IMR-90 (cell line): ENCODE data around the gene RIF1. TPM values are rescaled to one million over a fixed set of nuclear protein-coding genes. Genes with fewer than 3 reads are reported as not detected.

ENCODE experiments used
- ATAC-seq: fragments of 200-7000 bp; cut with Tn5 transposase; 2 replicates; pipeline ENCODE4 v1.9.1; 2020; ENCODE audit warnings: low read depth, mild to moderate bottlenecking, moderate library complexity
- BruUV-seq: library from RNA; stranded (reverse); fragments of 400-500 nt; replicated peaks from 2 replicates; lab custom pipeline; 2021; lab: Mats Ljungman, UMichigan
- CTCF ChIA-PET: fragments of 300-600 bp; formaldehyde crosslinking; extraction: SDS; loops from one replicate; lab custom pipeline; 2021; ENCODE audit warnings: antibody characterized with exemption; lab: Yijun Ruan, JAX
- POLR2A ChIA-PET: fragments of 300-600 bp; sonication (Branson Sonifier 250); formaldehyde crosslinking; loops from one replicate; lab custom pipeline; 2022; ENCODE audit warnings: antibody characterized with exemption; ENCODE audit not compliant: unreplicated experiment; lab: Charles Lee
- DNase-seq: peaks from one replicate; pipeline ENCODE4 v3.0.0; 2013
- H2AFZ ChIP-seq: replicated peaks from 2 replicates; pipeline ENCODE3; 2013; ENCODE audit warnings: low read length, mild to moderate bottlenecking; ENCODE audit not compliant: poor library complexity
- H2AK5ac ChIP-seq: 2 replicates; pipeline ENCODE4 v1.6.1; 2013; ENCODE audit warnings: low read depth, low read length, inconsistent platforms
- H2AK9ac ChIP-seq: replicated peaks from 2 replicates; pipeline ENCODE3; 2013; ENCODE audit warnings: mild to moderate bottlenecking, low read depth, low read length, moderate library complexity; ENCODE audit not compliant: poor library complexity
- H2BK120ac ChIP-seq: 2 replicates; pipeline ENCODE4 v1.6.1; 2013; ENCODE audit warnings: low read depth, low read length, inconsistent platforms
- H2BK15ac ChIP-seq: 3 replicates; pipeline ENCODE4 v1.6.1; 2013; ENCODE audit warnings: low read depth, low read length, inconsistent platforms
- H2BK20ac ChIP-seq: 2 replicates; pipeline ENCODE4 v1.6.1; 2013; ENCODE audit warnings: low read depth, mild to moderate bottlenecking, inconsistent platforms, low read length, moderate library complexity
- H2BK5ac ChIP-seq: 2 replicates; pipeline ENCODE4 v1.6.1; 2013; ENCODE audit warnings: mild to moderate bottlenecking, low read depth, low read length, inconsistent platforms; ENCODE audit not compliant: poor library complexity, severe bottlenecking
- H3K14ac ChIP-seq: replicated peaks from 2 replicates; pipeline ENCODE4 v1.6.1; 2013; ENCODE audit warnings: low read depth, low read length, inconsistent platforms
- H3K18ac ChIP-seq: 2 replicates; pipeline ENCODE4 v1.6.1; 2013; ENCODE audit warnings: low read depth, low read length, control low read depth
- H3K23ac ChIP-seq: 2 replicates; pipeline ENCODE4 v1.6.1; 2013; ENCODE audit warnings: low read depth, low read length, inconsistent platforms
- H3K27ac ChIP-seq: 2 replicates; pipeline ENCODE4 v1.5.1; 2013; ENCODE audit warnings: mild to moderate bottlenecking, control low read depth, low read length; ENCODE audit not compliant: insufficient read depth
- H3K27me3 ChIP-seq: 2 replicates; pipeline ENCODE4 v1.6.1; 2013; ENCODE audit warnings: low read length; ENCODE audit not compliant: control insufficient read depth, insufficient read depth
- H3K36me3 ChIP-seq: 2 replicates; pipeline ENCODE4 v1.6.1; 2013; ENCODE audit warnings: low read length, mixed read lengths; ENCODE audit not compliant: control insufficient read depth, insufficient read depth
- H3K4ac ChIP-seq: 2 replicates; pipeline ENCODE4 v1.6.1; 2013; ENCODE audit warnings: low read depth, low read length, inconsistent platforms
- H3K4me1 ChIP-seq: 2 replicates; pipeline ENCODE4 v1.6.1; 2013; ENCODE audit warnings: low read length, mixed read lengths; ENCODE audit not compliant: control insufficient read depth, insufficient read depth
- H3K4me2 ChIP-seq: 2 replicates; pipeline ENCODE4 v1.6.1; 2013; ENCODE audit warnings: low read depth, mild to moderate bottlenecking, control low read depth, low read length, moderate library complexity
- H3K4me3 ChIP-seq: 2 replicates; pipeline ENCODE4 v1.5.1; 2013; ENCODE audit warnings: low read depth, mild to moderate bottlenecking, control low read depth, low read length, moderate library complexity; ENCODE audit not compliant: insufficient read depth
- H3K56ac ChIP-seq: 2 replicates; pipeline ENCODE4 v1.6.1; 2013; ENCODE audit warnings: low read length, inconsistent platforms; ENCODE audit not compliant: insufficient read depth; ENCODE audit errors: extremely low read depth
- H3K79me1 ChIP-seq, 2 experiments: 2 replicates each; pipeline ENCODE4 v1.6.1; 2013; ENCODE audit warnings: low read length in 2 of 2, inconsistent platforms in 1 of 2, low read depth in 1 of 2
- H3K9ac ChIP-seq: 2 replicates; pipeline ENCODE4 v1.6.1; 2013; ENCODE audit warnings: low read depth, low read length, control low read depth
- H3K9me1 ChIP-seq: 2 replicates; pipeline ENCODE4 v1.6.1; 2013; ENCODE audit warnings: low read length, inconsistent platforms; ENCODE audit not compliant: insufficient read depth
- H3K9me3 ChIP-seq: 2 replicates; pipeline ENCODE4 v1.6.1; 2013; ENCODE audit warnings: low read length; ENCODE audit not compliant: control insufficient read depth, insufficient read depth
- H4K20me1 ChIP-seq: 2 replicates; pipeline ENCODE4 v1.6.1; 2013; ENCODE audit warnings: low read length, inconsistent platforms; ENCODE audit not compliant: insufficient read depth
- H4K5ac ChIP-seq: 2 replicates; pipeline ENCODE4 v1.6.1; 2013; ENCODE audit warnings: mild to moderate bottlenecking, low read depth, low read length, control low read depth
- H4K8ac ChIP-seq, 2 experiments: 2 replicates each; pipeline ENCODE4 v1.6.1; 2013; ENCODE audit warnings: low read depth in 2 of 2, low read length in 2 of 2, control low read depth in 1 of 2, inconsistent platforms in 1 of 2
- H4K91ac ChIP-seq: 2 replicates; pipeline ENCODE4 v1.6.1; 2013; ENCODE audit warnings: low read depth, low read length, inconsistent platforms; ENCODE audit not compliant: insufficient read depth
- BHLHE40 ChIP-seq: fragments of 150-350 bp; IDR thresholded peaks from 2 replicates; pipeline ENCODE4 v1.6.1; 2016; ENCODE audit warnings: mild to moderate bottlenecking, low read depth, low read length
- CHD1 ChIP-seq: IDR thresholded peaks from 2 replicates; pipeline ENCODE4 v1.6.1; 2012; ENCODE audit warnings: low read depth, low read length, improper control_type of control experiment
- CTCF ChIP-seq: conservative IDR thresholded peaks from 2 replicates; pipeline ENCODE4 v1.5.1; 2012; ENCODE audit warnings: mild to moderate bottlenecking, low read depth, low read length, improper control_type of control experiment
- ELK1 ChIP-seq: fragments of 150-350 bp; IDR thresholded peaks from 2 replicates; pipeline ENCODE4 v1.6.1; 2016; ENCODE audit warnings: low read depth, mild to moderate bottlenecking, low read length, moderate library complexity, borderline replicate concordance
- MAFK ChIP-seq: IDR thresholded peaks from 2 replicates; pipeline ENCODE4 v1.6.1; 2012; ENCODE audit warnings: low read depth, low read length, improper control_type of control experiment
- MAZ ChIP-seq: IDR thresholded peaks from 2 replicates; pipeline ENCODE4 v1.6.1; 2012; ENCODE audit warnings: low read depth, mild to moderate bottlenecking, low read length, improper control_type of control experiment, moderate library complexity, borderline replicate concordance
- NFE2L2 ChIP-seq: fragments of 150-350 bp; IDR thresholded peaks from 2 replicates; pipeline ENCODE4 v1.6.1; 2016; ENCODE audit warnings: low read depth, mild to moderate bottlenecking, low read length
- POLR2A ChIP-seq: IDR thresholded peaks from 2 replicates; pipeline ENCODE4 v1.6.1; 2012; ENCODE audit warnings: mild to moderate bottlenecking, low read depth, low read length
- RCOR1 ChIP-seq: IDR thresholded peaks from 2 replicates; pipeline ENCODE4 v1.6.1; 2012; ENCODE audit warnings: mild to moderate bottlenecking, low read length, improper control_type of control experiment; ENCODE audit not compliant: insufficient replicate concordance
- RFX5 ChIP-seq: IDR thresholded peaks from 2 replicates; pipeline ENCODE4 v1.8.0; 2012; ENCODE audit warnings: low read depth, mild to moderate bottlenecking, low read length, moderate library complexity
- SMC3 ChIP-seq: fragments of 150-350 bp; IDR thresholded peaks from 2 replicates; pipeline ENCODE4 v1.6.1; 2016; ENCODE audit warnings: low read depth, mild to moderate bottlenecking, antibody characterized with exemption, low read length, moderate library complexity
- USF2 ChIP-seq: fragments of 150-350 bp; IDR thresholded peaks from 2 replicates; pipeline ENCODE4 v1.6.1; 2017; ENCODE audit warnings: mild to moderate bottlenecking, antibody characterized with exemption, low read length, low read depth
- WGBS, 2 experiments: methylation state at CpG; one replicate each; pipeline versions ENCODE4 v1.1.5 to v1.1.7; 2013; ENCODE audit warnings: missing lambda C conversion rate in 2 of 2; ENCODE audit not compliant: insufficient read length in 1 of 2; ENCODE audit errors: extremely low coverage in 2 of 2; 5-methylcytosine and 5-hydroxymethylcytosine counted together
- dilution Hi-C: fragments of 300-500 bp; cut with HindIII; formaldehyde crosslinking; loops from one replicate; pipeline ENCODE4 v1.14.3; 2018; ENCODE audit warnings: low sequenced_read_pairs; ENCODE audit not compliant: unreplicated experiment
- in situ Hi-C: fragments of 300-500 bp; cut with MboI; formaldehyde crosslinking; loops from 3 replicates; pipeline ENCODE4 v1.14.3; 2019; ENCODE audit warnings: low sequenced_read_pairs, inconsistent platforms, mixed read lengths
- intact Hi-C: fragments of 100-400 bp; cut with micrococcal nuclease; formaldehyde crosslinking; loops from 2 replicates; pipeline ENCODE4 v1.10.0; 2022
- polyA plus RNA-seq, 3 experiments: library from polyadenylated mRNA; depleted of rRNA; stranded (reverse); fragments of >200 nt; gene quantifications; 2 replicates each; pipeline ENCODE4 v1.2.3, GENCODE V29; 2012; ENCODE audit warnings: low replicate concordance in 1 of 3
- total RNA-seq: library from RNA; depleted of rRNA; stranded (reverse); fragments of >200 nt; gene quantifications from 2 replicates; pipeline ENCODE4 v1.2.3, GENCODE V29; 2012

RIF1 gene
- total and polyA plus RNA-seq, 2 of the 4 experiments (the other 2 are of a cell fraction), result 4.3 to 43.9 TPM

DNA sequence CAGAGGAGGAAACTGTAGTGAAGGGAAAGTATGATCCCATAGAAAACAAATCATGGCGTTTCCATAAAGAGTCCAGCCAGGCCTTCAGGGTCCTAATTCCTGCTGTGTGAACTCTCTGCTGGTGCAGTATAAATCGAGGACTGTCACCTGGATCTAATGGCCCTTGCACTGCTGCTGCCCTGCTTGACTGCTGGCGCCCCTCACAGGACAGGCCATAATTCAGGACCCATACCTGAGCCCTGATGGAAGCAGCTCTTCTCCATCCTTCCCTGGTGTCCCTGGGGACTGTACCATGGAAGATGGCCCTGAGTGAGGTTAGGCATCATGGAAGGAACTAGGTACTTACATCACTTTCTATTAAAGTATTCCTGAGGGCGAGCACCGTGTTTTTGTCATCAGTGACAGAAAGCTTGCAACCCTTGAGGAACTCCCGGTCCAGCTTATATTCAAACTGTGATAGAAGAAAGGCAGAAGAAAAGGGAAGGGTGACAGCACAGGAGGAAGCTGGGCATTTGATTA lies 116.9 kb downstream of the RIF1 start:
- DNase-seq, result no peak
- Histone ChIP-seq H3K9me1 (no peaks in the 10 kb centered on the region), H2BK120ac (no peak overlapping the region), H3K23ac (no peak overlapping the region), H2BK15ac (no peak overlapping the region), H4K5ac (no peak overlapping the region), H4K20me1 (no peaks in the 10 kb centered on the region), H3K18ac (no peak overlapping the region), H3K4ac (no peak overlapping the region), H3K79me1 (no peaks in the 10 kb centered on the region), H2AFZ (no peak overlapping the region), H3K27ac (no peak overlapping the region), H3K27me3 (no peaks in the 10 kb centered on the region), H3K9me3 (no peaks in the 10 kb centered on the region), H2BK5ac (no peak overlapping the region), H4K91ac (no peak overlapping the region), H2BK20ac (no peak overlapping the region), H3K9ac (no peak overlapping the region), H2AK5ac (no peak overlapping the region), H3K14ac (no peak overlapping the region), H4K8ac (no peak overlapping the region), H3K56ac (no peak overlapping the region), H2AK9ac (no peak overlapping the region), H3K4me1 (no peaks in the 10 kb centered on the region), H3K36me3 (no peaks in the 10 kb centered on the region), H3K4me2 (no peak overlapping the region), H3K4me3 (no peak overlapping the region)
- 76% methylated on average over 2 of the region's 6 CpGs; no CpG with 5 or more reads in 1 of the 2 experiments for WGBS, 2 experiments
- in situ Hi-C loops (no loop called here), dilution Hi-C loops (no loop called here), intact Hi-C loops (no loop called here)
- no TSS peak for BruUV-seq
- TF ChIP-seq NFE2L2 (no peak), MAZ (no peak), RCOR1 (no peak), BHLHE40 (no peak), SMC3 (no peak), ELK1 (no peak), MAFK (no peak), USF2 (no peak), POLR2A (no peak), RFX5 (no peak), CHD1 (no peak), CTCF (no peak)
- ATAC-seq, result no peak
- POLR2A ChIA-PET, result no interaction called here
- CTCF ChIA-PET, result no interaction called here
